Measurements from ENCODE around the gene BANF1. TPM values are rescaled to one million over a fixed set of nuclear protein-coding genes. Genes with fewer than 3 reads are reported as not detected.

Gene BANF1
- total RNA-seq, 1 experiment from 2014 or later, result 54.1 TPM

DNA sequence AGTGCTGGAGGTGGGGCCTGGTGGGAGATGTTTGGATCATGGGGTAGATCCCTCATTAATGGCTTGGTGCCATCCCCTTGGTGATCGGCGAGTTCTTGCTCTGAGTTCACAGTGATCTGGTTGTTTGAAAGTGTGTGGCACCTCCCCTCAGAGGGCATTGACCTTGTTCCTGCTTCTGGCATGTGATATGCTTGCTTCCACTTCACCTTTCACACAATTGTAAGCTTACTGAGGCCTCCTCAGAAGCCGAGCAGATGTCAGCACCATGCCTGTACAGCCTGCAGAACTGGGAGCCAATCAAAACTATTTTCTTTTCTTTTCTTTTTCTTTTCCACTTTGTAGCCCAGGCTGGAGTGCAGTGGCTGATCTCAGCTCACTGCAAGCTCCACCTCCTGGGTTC is 35.0 kb downstream of the BANF1 start:
- DNase-seq (ENCODE audit: low read depth), result no peak

DNA sequence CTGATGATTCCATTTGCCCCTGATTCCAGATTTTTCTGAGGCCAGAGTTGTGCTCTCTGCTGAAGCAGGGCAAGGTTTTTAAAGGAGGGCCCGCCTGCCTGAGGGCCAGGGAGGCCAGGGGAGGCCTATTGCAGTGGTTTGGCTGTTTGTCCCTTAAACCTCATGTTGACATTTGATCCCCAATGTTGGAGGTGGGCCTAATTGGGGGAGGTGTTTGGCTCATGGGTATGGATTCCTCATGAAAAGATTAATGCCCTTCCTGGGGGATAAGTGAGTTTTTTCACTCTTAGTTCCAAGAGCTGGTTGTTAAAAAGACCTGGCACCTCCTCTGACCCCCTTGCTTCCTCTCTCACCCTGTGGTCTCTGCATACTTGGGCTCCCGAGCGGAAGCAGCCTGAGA is 37.5 kb downstream of the BANF1 start:
- DNase-seq (ENCODE audit: low read depth), result no peak

DNA sequence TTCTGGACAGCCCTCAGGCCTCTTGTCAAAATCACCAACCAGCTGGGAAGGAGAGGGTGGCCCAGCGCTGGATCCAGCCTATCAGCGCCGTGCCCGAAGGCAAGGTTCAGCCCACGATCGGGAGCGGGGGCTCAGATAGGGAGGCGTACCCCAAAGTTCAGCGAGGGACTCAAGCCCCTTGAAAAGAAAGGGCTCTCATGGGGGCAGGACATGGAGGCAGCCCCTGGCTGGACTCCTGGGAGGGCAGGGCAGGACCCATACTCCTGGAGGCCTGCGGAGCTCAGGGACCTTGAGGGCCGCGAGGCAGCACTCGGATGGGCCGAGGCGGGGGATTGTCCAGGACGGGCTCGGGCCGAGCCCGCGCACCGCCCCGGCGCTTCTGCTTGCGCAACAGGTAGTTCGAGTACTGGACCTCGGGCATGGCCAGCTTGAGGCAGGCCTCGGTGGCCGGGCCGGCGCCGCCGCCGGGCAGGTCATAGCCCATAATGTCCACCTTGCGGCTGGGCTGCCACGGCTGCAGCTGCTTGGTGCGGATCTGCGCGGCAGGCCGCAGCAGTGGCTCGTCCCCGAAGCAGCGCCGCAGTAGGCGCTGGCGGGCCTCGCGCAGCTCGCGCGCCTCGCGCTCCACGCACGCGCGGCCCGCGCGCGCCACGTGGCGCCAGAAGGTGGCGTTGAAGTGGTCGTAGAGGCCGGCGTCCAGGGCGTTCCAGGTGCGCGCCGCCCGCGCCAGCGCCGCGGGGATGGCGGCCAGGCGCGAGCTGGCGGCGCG is 40.1 kb downstream of the BANF1 start:
- no peak for DNase-seq (ENCODE audit: low read depth)

DNA sequence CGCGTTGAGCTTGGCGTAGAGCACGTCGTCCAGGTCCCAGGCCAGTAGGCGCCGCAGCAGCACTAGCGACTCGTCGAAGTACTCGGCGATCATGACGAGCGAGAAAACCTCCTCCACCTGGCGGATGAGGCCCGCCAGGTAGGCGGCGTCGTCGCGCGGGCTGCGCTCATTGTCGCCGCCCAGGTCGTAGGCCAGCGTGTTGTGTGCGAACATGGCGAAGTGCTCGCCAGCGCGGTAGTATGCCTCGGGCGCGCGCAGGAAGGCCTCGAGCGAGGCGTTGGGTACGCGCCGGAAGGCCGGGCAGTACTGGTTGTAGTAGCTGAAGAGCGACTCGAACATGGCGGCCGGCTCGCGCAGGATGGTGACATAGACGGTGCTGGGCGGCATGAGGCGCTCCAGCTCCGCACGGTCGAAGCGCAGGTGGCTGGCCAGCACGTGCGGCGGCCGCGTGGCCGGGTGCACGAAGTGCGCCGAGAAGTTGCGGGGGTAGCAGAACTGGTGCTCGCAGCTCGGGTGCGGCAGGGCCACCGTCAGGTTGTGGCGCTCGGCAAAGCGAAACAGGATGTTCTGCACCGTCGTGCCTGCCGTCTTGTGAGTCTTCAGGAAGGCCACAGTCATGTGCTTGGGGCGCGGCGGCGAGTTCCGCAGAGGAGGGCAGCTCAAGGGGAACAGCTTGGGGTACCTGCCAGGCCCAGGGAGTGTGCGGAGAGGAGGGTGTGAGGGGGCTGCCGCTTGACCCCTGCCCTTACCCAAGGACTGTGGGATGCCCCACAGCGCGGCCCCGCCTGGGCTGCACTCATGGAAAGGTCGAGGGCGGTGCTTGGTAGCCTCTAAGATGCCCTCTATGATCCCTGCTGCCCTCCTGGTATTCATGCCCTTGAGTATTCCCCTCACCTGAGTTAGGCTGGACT is 40.9 kb downstream of the BANF1 start:
- no peak for DNase-seq (ENCODE audit: low read depth)

DNA sequence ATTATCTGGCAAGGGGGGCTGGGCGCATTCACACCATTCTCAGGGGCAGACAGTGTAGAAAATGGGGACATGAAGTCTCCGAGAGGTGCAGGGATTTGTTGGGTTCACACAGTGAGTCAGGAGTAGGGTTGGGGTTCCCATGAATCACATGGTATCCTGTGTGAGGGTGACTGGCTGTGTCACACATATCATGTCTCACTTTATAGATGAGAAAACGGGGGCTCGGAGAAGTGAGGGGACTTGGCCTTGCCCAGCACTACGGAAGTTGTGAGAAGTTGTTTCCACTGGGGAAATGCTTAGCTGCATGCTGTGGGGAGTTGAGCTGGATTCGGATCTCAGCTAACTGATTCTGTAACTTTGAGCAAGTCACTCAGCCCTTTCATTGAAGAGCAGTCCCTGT is 42.5 kb downstream of the BANF1 start:
- DNase-seq (ENCODE audit: low read depth), result no peak

DNA sequence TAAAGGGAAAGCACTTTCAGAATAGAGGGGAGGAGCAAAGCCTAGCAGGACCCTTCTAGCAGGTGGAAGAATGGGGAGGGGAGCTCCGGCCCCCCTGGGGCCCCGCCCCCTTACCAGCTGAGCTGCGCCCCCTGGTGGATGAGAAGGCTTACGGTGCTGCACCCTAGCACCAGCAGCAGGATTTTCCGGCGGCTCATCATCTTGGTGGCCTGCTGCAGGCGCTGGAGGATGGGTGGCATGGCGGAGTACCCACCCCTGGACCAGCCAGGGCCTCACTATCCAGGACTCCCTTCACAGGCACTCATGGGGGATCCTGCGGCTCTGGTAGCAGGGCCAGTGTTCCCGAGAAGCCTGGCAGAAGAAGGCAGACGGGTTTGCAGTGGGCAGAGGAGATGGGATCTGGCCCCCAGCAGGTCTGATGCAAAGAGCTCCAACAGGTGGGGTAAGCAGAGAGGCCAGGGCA is 42.9 kb downstream of the BANF1 start:
- peak; percentile 76 for DNase-seq (ENCODE audit: low read depth)

DNA sequence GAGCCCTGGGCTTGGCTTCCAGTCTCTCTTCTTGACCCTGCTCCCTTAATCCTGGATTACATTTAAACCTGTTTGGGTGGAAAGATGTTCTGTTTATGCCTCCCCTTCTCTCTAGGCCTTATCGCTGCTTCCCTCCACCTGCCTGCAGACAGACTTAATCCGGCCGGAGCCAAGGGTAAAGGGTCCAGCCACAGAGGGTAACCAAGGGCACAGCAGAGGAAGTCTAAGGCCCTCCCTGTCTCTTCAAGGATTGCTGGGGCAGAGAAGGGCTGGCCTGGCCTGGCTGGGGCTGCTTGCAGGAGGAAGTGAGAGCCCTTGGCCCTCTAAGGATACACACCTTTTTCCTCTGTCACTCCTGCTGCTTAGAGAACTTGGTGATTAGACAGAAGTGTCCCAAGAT is 44.6 kb downstream of the BANF1 start:
- no peak for DNase-seq (ENCODE audit: low read depth)

DNA sequence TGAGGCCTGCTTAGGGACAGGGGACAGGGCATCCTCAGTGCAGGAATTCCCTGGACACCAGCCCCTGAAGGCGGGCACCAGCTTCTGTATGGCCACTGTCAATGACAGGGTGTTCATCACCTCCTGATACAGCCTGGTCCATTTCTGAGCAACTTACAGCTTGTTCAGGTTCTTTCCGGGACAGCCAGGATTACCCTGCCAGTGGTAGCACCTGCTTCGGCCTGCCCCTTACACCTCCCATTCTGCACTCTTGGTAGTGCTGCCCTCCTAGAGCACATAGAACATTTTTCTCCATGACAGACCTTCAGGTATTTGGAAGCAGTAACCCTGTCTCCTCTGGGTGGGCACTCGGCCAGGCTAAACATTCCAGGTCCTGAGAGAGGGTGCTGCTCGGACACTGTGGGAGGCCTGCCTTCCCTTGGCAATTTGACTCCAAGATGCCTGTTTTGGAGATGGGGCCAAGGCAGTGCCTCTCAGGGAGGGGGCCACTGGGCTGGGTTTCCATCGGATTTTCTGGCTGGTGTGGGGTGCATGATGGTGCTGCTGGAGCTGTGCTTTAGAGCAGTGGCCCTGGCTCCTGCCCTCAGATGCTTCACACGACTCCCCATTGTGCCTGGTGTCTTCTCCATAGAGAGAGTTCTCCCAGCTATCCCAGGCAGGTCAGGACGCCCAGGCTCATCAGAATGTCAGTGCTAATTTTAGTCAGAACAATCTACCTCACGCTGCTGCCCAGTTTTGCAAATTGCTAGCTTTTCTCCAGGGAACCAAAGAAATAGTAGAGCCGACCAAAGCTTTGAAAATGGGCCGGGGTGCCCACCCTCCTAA is 45.5 kb downstream of the BANF1 start:
- no peak for DNase-seq (ENCODE audit: low read depth)

DNA sequence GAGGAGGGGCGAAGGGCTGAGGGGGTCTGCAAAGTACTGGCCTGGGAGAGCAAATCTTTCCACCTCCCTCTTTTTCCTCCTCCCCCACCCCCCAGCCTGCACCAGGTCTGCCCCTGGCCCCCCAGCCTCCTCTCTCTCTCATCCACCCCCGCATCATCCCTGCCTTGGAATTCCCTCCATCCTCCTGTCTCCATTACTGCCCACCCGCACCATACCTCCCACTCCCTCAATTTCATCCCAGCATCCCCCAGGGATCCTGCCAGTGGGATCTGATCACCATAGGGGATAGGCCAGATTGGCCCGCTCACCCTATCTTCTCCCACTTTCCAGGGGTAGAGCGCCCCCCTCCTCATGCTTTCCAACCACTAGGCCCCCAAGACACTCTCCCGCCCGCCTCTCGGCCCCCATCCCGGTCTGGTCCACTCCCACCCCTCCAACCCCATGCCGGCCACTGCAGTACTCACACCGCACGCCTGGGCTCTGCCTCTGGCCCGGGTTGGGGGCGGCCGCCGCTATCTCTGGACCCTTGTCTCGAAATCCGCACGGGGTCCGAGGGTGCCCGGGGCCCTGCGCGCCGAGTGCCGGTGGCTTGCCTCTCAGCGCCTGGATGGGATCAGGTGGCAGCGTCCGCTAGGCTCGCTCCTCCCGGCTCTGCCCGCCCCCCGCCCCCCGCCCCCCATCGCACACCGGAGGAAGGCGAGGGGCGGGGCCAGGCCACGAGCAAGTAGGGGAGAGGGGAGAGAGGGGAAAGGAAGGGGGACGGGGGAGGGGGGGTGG is 46.4 kb downstream of the BANF1 start, which contains the start of gene GAL3ST3:
GAL3ST3 (minus strand) TSS at position 615 of the 777 bp plus-strand sequence. CDS start 3,746 bp downstream, outside the sequence.
- no peak for DNase-seq (ENCODE audit: low read depth)

DNA sequence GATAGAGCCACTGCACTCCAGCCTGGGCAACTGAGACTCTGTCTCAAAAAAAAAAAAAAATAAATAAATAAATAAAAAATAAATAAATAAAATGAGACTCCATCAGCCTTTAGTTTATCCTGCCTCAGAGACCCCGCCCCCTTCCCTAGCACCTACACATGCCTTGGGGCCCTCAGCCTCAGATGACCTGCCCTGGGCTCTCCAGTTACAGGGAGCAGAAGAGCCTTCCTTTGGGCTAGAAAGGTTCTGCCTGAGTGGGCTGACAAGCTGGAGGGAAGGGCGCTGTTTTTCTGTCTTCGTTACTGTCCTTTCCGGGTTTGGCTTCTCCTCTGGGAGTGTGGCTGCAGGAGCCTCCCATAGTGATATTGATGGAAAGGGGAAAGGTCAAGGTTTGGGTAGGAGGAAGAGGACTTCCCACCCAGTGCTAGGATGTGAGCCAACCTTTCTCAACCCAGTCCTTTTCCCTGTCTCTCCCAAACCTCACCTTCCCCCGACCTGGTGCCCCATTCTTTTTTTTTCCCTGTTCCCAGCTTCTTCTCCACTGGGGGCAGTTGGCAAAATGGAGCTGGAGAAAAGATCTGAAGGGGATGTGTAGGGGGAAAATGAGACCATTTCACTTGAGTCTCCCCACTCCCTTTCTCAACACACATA is 48.4 kb downstream of the BANF1 start:
- DNase-seq (ENCODE audit: low read depth), result no peak

DNA sequence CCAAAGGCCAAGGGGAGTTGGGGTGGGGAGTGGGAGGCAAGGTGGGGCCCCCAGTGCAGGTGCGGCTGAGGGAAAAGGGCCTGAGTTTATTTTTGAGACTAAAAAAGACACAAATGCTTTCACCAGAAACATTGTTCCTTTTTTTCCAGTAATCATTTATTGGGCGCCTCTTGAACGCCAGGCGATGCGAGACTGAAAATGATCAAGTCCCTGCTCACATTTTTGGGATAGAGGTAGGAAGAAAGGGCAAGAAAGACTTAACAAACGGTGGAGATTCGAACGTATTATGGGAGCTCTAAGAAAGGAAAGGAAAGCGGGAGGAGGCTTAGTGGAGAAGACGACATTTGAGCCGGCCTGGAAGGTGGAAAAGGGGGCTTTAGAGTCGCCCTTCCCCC is 49.1 kb downstream of the BANF1 start:
- DNase-seq (ENCODE audit: low read depth), result no peak

DNA sequence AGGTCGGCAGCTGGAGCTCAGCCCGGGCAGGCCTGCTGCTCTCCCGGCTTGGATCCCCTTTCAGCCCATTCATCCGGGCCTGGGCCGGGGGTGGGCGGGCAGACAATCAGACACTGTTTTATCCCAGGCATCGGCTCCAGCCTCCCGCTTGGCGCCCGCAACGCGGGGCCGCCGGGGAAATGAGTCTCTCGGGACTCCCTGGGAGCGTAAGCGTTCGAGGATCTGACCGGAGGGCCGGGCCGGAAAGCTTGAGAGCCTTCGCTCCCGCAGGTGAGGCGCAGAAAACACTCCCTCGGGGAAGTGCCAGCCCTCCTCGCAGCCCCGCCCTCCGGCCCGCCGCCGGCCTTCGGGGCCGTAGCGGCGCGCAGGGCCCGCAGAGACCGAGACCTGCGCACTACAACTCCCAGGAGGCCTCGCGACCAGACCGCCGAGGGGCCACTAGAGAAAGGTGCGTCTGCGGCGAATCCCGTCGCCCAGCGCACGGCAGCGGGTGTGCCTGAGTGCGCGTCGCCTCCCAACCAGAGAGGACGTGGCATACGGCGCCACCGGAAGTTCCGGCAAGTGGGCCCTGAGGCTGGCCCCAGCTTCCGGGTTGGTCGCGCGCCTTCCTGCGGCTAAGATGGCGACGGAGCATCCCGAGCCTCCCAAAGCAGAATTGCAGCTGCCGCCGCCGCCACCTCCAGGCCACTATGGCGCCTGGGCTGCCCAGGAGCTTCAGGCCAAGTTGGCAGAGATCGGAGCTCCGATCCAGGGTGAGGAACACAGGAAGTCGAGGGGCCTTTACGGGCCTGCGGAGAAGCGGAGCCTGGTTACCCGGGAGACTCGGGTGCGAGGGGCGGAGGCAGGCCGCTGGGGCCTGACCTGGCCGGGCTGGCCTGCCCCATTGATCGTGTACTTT is 49.7 kb downstream of the BANF1 start, which contains the start of gene SF3B2:
SF3B2 (plus strand) TSS at position 599 of the 898 bp plus-strand sequence; CDS start at position 620, 21 bp downstream.
- DNase-seq (ENCODE audit: low read depth), result peak; percentile 99

DNA sequence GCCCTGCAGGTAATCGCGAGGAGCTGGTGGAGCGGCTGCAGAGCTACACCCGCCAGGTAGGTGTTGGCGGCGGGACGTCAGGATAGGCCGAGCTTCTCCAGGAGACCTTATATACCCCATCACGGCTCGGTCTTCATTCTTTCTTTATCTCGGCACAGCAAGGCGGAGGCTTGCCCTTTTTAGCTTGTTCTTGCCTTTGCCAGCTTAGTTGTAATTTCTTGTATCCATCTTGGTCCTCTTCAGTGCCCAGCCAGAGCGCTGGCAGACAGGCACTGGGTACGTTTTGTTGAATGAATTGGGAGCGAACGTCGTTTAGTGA is 50.3 kb downstream of the BANF1 start:
- no peak for DNase-seq (ENCODE audit: low read depth)

Other genes with a start within 250 kb of the BANF1 start
- gene AP5B1, start 221.5 kb upstream of the BANF1 start, total RNA-seq (2014; rRNA removed; shearing (Covaris generic)), result 10.7 and 13.0 TPM in 2 replicates
- not detected in 2 replicates for gene OVOL1, start 215.4 kb upstream of the BANF1 start, total RNA-seq (2014; rRNA removed; shearing (Covaris generic))
- 0.39 TPM in 1 of 2 replicates, not detected in the other for gene SNX32, start 168.5 kb upstream of the BANF1 start, total RNA-seq (2014; rRNA removed; shearing (Covaris generic))
- gene CFL1, start 144.3 kb upstream of the BANF1 start, total RNA-seq (2014; rRNA removed; shearing (Covaris generic)), result 1,524 and 1,831 TPM in 2 replicates
- gene MUS81, start 142.1 kb upstream of the BANF1 start, total RNA-seq (2014; rRNA removed; shearing (Covaris generic)), result 54.9 and 63.1 TPM in 2 replicates
- gene EFEMP2, start 129.7 kb upstream of the BANF1 start, total RNA-seq (2014; rRNA removed; shearing (Covaris generic)), result 7.1 and 7.4 TPM in 2 replicates
- gene CTSW, start 122.7 kb upstream of the BANF1 start, total RNA-seq (2014; rRNA removed; shearing (Covaris generic)), result 0.11 TPM in 1 of 2 replicates, not detected in the other
- gene FIBP, start 114.0 kb upstream of the BANF1 start, total RNA-seq (2014; rRNA removed; shearing (Covaris generic)), result 104 and 124 TPM in 2 replicates
- 43.7 and 61.0 TPM in 2 replicates for gene CCDC85B, start 111.8 kb upstream of the BANF1 start, total RNA-seq (2014; rRNA removed; shearing (Covaris generic))
- 54.0 and 59.3 TPM in 2 replicates for gene FOSL1, start 102.1 kb upstream of the BANF1 start, total RNA-seq (2014; rRNA removed; shearing (Covaris generic))
- gene C11orf68, start 83.4 kb upstream of the BANF1 start, total RNA-seq (2014; rRNA removed; shearing (Covaris generic)), result 12.5 and 19.1 TPM in 2 replicates
- gene DRAP1, start 83.1 kb upstream of the BANF1 start, total RNA-seq (2014; rRNA removed; shearing (Covaris generic)), result 267 and 294 TPM in 2 replicates
- not detected in 2 replicates for gene TSGA10IP, start 57.0 kb upstream of the BANF1 start, total RNA-seq (2014; rRNA removed; shearing (Covaris generic))
- gene SART1, start 40.8 kb upstream of the BANF1 start, total RNA-seq (2014; rRNA removed; shearing (Covaris generic)), result 67.4 and 84.6 TPM in 2 replicates
- gene EIF1AD, start 346 bp upstream of the BANF1 start, total RNA-seq (2014; rRNA removed; shearing (Covaris generic)), result 58.6 and 60.9 TPM in 2 replicates
- gene CST6, start 9.5 kb downstream of the BANF1 start, total RNA-seq (2014; rRNA removed; shearing (Covaris generic)), result not detected in 2 replicates
- gene CATSPER1, start 24.0 kb downstream of the BANF1 start, total RNA-seq (2014; rRNA removed; shearing (Covaris generic)), result 0.45 and 1.3 TPM in 2 replicates
- not detected in 2 replicates for gene GAL3ST3, start 46.7 kb downstream of the BANF1 start, total RNA-seq (2014; rRNA removed; shearing (Covaris generic))
- 257 and 289 TPM in 2 replicates for gene SF3B2, start 49.9 kb downstream of the BANF1 start, total RNA-seq (2014; rRNA removed; shearing (Covaris generic))
- gene PACS1, start 67.8 kb downstream of the BANF1 start, total RNA-seq (2014; rRNA removed; shearing (Covaris generic)), result 10.9 and 13.0 TPM in 2 replicates

All from Daoy (cell line).